Spleen (tissue), 7 donors: ENCODE data around the gene CALHM4.

ENCODE experiments used
- POLR2A ChIP-seq, 3 donors: fragments of 450-650 bp; IDR thresholded peaks; one replicate each; pipeline ENCODE4 v1.5.1; 2017; ENCODE audit warnings: antibody characterized with exemption in 3 of 3, mild to moderate bottlenecking in 1 of 3
- POLR2AphosphoS5 ChIP-seq, 3 donors: sonication (generic); formaldehyde crosslinking; IDR thresholded peaks; one replicate each; pipeline ENCODE4 v1.5.1; 2017; ENCODE audit warnings: antibody characterized with exemption in 3 of 3
- TF ChIP-seq, protein P1 (sequence below), 11 experiments: fragments of 200-600 bp in 7 of 11; fragments of 450-650 bp in 4 of 11; sonication (generic) in 4 of 11; IDR thresholded peaks in 8 of 11; conservative IDR thresholded peaks in 3 of 11; 1 replicate in 7 of 11; 2 replicates in 4 of 11; pipeline versions ENCODE4 v1.4.0 to v1.8.0; 2016 to 2021; ENCODE audit warnings: antibody characterized with exemption in 11 of 11, inconsistent platforms in 4 of 11, mild to moderate bottlenecking in 1 of 11
- donor health status: DM: no; HTN: no; CAD: no; lungs with moderate emphysema.
- donor health status: DM: no; HTN: no; CAD: no.
- donor health status: DM: no; HTN: no; CAD: no.

DNA sequence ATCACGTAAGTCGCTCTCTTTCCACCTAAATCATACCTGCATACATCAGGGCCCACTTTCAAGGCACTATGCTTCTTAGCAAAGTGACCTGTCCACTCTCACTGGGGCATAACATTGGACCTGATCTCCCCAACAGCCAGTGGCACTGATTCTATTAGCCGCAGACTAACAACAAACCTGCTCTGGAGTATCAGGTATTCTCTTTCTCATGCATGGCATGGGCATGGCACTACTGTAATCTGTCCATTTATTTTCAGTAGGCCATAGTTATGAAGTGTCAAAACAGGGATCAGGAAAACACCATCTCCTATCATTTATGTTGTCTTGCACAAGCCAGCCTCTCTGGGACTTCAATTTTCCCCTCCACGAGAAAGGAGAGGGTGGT is 8.5 kb downstream of the CALHM4 start:
- TF ChIP-seq, protein P1, sequence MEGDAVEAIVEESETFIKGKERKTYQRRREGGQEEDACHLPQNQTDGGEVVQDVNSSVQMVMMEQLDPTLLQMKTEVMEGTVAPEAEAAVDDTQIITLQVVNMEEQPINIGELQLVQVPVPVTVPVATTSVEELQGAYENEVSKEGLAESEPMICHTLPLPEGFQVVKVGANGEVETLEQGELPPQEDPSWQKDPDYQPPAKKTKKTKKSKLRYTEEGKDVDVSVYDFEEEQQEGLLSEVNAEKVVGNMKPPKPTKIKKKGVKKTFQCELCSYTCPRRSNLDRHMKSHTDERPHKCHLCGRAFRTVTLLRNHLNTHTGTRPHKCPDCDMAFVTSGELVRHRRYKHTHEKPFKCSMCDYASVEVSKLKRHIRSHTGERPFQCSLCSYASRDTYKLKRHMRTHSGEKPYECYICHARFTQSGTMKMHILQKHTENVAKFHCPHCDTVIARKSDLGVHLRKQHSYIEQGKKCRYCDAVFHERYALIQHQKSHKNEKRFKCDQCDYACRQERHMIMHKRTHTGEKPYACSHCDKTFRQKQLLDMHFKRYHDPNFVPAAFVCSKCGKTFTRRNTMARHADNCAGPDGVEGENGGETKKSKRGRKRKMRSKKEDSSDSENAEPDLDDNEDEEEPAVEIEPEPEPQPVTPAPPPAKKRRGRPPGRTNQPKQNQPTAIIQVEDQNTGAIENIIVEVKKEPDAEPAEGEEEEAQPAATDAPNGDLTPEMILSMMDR (IDR thresholded peaks at IDR 0.05 in 8 of 11, conservative IDR thresholded peaks at IDR 0.05 in 3 of 11): no peak
- TF ChIP-seq POLR2AphosphoS5 (IDR thresholded peaks at IDR 0.05): no peak
- TF ChIP-seq POLR2A (IDR thresholded peaks at IDR 0.05): no peak
